HepG2 (cell line): Measurements from ENCODE around the gene PERCC1. TPM values are rescaled to one million over a fixed set of nuclear protein-coding genes. Genes with fewer than 3 reads are reported as not detected.

Source experiments
- ATAC-seq: fragments of 200-7000 bp; cut with Tn5 transposase; 3 replicates; pipeline ENCODE4 v1.9.1; 2020; ENCODE audit warnings: mild to moderate bottlenecking, moderate library complexity
- BruUV-seq: library from RNA; stranded (reverse); fragments of 400-500 nt; replicated peaks from 2 replicates; lab custom pipeline; 2021; lab: Mats Ljungman, UMichigan
- CTCF ChIA-PET: fragments of 300-600 bp; formaldehyde crosslinking; extraction: SDS; loops from one replicate; lab custom pipeline; 2021; ENCODE audit warnings: low total read pairs, inconsistent platforms, low intra/inter-chr PET ratio; lab: Yijun Ruan, JAX
- POLR2A ChIA-PET: fragments of 350-600 bp; sonication (Branson Sonifier 250); formaldehyde crosslinking; loops from one replicate; lab custom pipeline; 2020; ENCODE audit warnings: antibody characterized with exemption, inconsistent platforms; lab: Yijun Ruan, JAX
- DNase-seq: peaks from one replicate; pipeline ENCODE4 v3.0.0-alpha.2; 2015; ENCODE audit warnings: low spot score
- FAIRE-seq: peaks from 3 replicates; lab custom pipeline; 2011; peaks lifted over from hg19 to GRCh38; lab: Jason Lieb, UNC
- H2AFZ ChIP-seq: one replicate; pipeline ENCODE4 v1.6.1; 2011; ENCODE audit warnings: low read length, inconsistent platforms
- H3K27ac ChIP-seq: fragments of 300-600 bp; 3 replicates; pipeline ENCODE4 v1.8.0; 2011; ENCODE audit warnings: mixed run types, mild to moderate bottlenecking, mixed read lengths, low read length, inconsistent platforms; ENCODE audit not compliant: insufficient read depth; ENCODE audit errors: extremely low read length
- H3K27me3 ChIP-seq, 2 experiments: fragments of 200-600 bp in 1 of 2; 2 replicates in 1 of 2; 3 replicates in 1 of 2; pipeline versions ENCODE4 v1.6.0 to v1.8.0; 2011; ENCODE audit warnings: low read length in 2 of 2, mild to moderate bottlenecking in 2 of 2, moderate library complexity in 2 of 2, inconsistent platforms in 1 of 2; ENCODE audit not compliant: insufficient read depth in 2 of 2, control insufficient read depth in 1 of 2
- H3K36me3 ChIP-seq, 2 experiments: fragments of 200-600 bp in 1 of 2; replicated peaks in 1 of 2; 2 replicates in 1 of 2; 3 replicates in 1 of 2; pipeline versions ENCODE4 v1.5.1 to v1.8.0; 2011; ENCODE audit warnings: low read length in 2 of 2, inconsistent platforms in 1 of 2; ENCODE audit not compliant: insufficient read depth in 2 of 2, control insufficient read depth in 1 of 2
- H3K4me1 ChIP-seq: 2 replicates; pipeline ENCODE4 v1.5.1; 2012; ENCODE audit warnings: low read length, inconsistent platforms; ENCODE audit not compliant: insufficient read depth
- H3K4me2 ChIP-seq: 2 replicates; pipeline ENCODE4 v1.6.0; 2011; ENCODE audit warnings: low read depth, low read length, inconsistent platforms
- H3K4me3 ChIP-seq, 3 experiments: fragments of 200-600 bp in 1 of 3; sonication (generic), shearing (Covaris generic) in 1 of 3; replicated peaks in 1 of 3; 2 replicates each; pipeline ENCODE4 v1.5.1; 2011 to 2016; ENCODE audit warnings: low read length in 3 of 3, inconsistent platforms in 2 of 3, low read depth in 2 of 3, mild to moderate bottlenecking in 2 of 3, control low read depth in 1 of 3, mixed read lengths in 1 of 3; ENCODE audit not compliant: insufficient read depth in 1 of 3
- H3K79me2 ChIP-seq: one replicate; pipeline ENCODE4 v1.6.1; 2011; ENCODE audit warnings: low read length, inconsistent platforms; ENCODE audit not compliant: insufficient read depth
- H3K9ac ChIP-seq: 2 replicates; pipeline ENCODE4 v1.6.0; 2011; ENCODE audit warnings: mild to moderate bottlenecking, low read depth, low read length, inconsistent platforms; ENCODE audit not compliant: insufficient read depth
- H3K9me3 ChIP-seq: 2 replicates; pipeline ENCODE4 v1.5.1; 2012; ENCODE audit warnings: mild to moderate bottlenecking, low read length
- H4K20me1 ChIP-seq: 2 replicates; pipeline ENCODE4 v1.6.0; 2011; ENCODE audit warnings: inconsistent platforms, mild to moderate bottlenecking, low read length, moderate library complexity; ENCODE audit not compliant: insufficient read depth
- ATF1 ChIP-seq: IDR thresholded peaks from 2 replicates; pipeline ENCODE4 v1.6.1; 2016; ENCODE audit warnings: mild to moderate bottlenecking, control low read depth
- CC2D1A ChIP-seq: sonication (generic); formaldehyde crosslinking; IDR thresholded peaks from 2 replicates; pipeline ENCODE4 v1.8.1; 2023; ENCODE audit warnings: mild to moderate bottlenecking, missing genetic modification reagents
- FIP1L1 ChIP-seq: fragments of 200-400 bp; formaldehyde crosslinking; IDR thresholded peaks from 2 replicates; pipeline ENCODE4 v1.6.1; 2018; ENCODE audit warnings: low read depth, mild to moderate bottlenecking, low read length, moderate library complexity, borderline replicate concordance; ENCODE audit not compliant: insufficient read depth
- FOXJ3 ChIP-seq: sonication (generic); formaldehyde crosslinking; IDR thresholded peaks from 2 replicates; pipeline ENCODE4 v1.4.0; 2020; ENCODE audit warnings: missing genetic modification reagents, mild to moderate bottlenecking, borderline replicate concordance
- GABPB1 ChIP-seq: IDR thresholded peaks from 2 replicates; pipeline ENCODE4 v1.6.1; 2016; ENCODE audit warnings: mild to moderate bottlenecking, missing genetic modification reagents, moderate library complexity, missing compliant biosample characterization
- PHF8 ChIP-seq: sonication (generic); formaldehyde crosslinking; IDR thresholded peaks from 2 replicates; pipeline ENCODE4 v1.5.0; 2020; ENCODE audit warnings: missing genetic modification reagents
- RXRA ChIP-seq: sonication (generic); formaldehyde crosslinking; IDR thresholded peaks from 2 replicates; pipeline ENCODE4 v1.5.1; 2020; ENCODE audit warnings: missing genetic modification reagents
- SP4 ChIP-seq: sonication (generic); formaldehyde crosslinking; IDR thresholded peaks from 2 replicates; pipeline ENCODE4 v1.8.1; 2023; ENCODE audit warnings: mild to moderate bottlenecking, missing genetic modification reagents
- YEATS4 ChIP-seq: sonication (generic); formaldehyde crosslinking; IDR thresholded peaks from 2 replicates; pipeline ENCODE4 v1.4.0; 2020; ENCODE audit warnings: missing genetic modification reagents, borderline replicate concordance
- ZSCAN20 ChIP-seq: sonication (generic); formaldehyde crosslinking; IDR thresholded peaks from 2 replicates; pipeline ENCODE4 v1.4.0; 2020; ENCODE audit warnings: missing genetic modification reagents, mild to moderate bottlenecking, borderline replicate concordance
- WGBS: methylation state at CpG from one replicate; pipeline ENCODE4 v1.1.6; 2017; ENCODE audit warnings: low lambda C conversion rate; 5-methylcytosine and 5-hydroxymethylcytosine counted together
- in situ Hi-C: cut with HindIII; loops from 2 replicates; pipeline ENCODE4 v1.10.0; 2017; ENCODE audit warnings: low pct_unique_long_range_greater_than_20kb; ENCODE audit not compliant: extremely low pct_ligation_motif_present
- intact Hi-C: fragments of 100-400 bp; cut with micrococcal nuclease; formaldehyde crosslinking; loops from one replicate; pipeline ENCODE4 v1.10.0; 2022; ENCODE audit not compliant: unreplicated experiment
- polyA plus RNA-seq, 8 experiments: library from polyadenylated mRNA; depleted of rRNA in 3 of 8; stranded (reverse) in 7 of 8; unstranded in 1 of 8; fragments of >200 nt; fragmentation: Illumina TruSeq in 4 of 8; extraction: Trizol in 4 of 8; gene quantifications; 2 replicates each; pipeline versions ENCODE4 v1.2.1 to v1.2.3, GENCODE V29; 2011 to 2016; ENCODE audit warnings: low read depth in 4 of 8, missing spikeins in 1 of 8, mixed read lengths in 1 of 8; ENCODE audit not compliant: insufficient read depth in 1 of 8
- total RNA-seq, 5 experiments: library from RNA; depleted of rRNA; stranded (reverse); fragments of >200 nt; fragmentation: Illumina TruSeq; extraction: Trizol; gene quantifications; 2 replicates each; pipeline ENCODE4 v1.2.3, GENCODE V29; 2016; ENCODE audit warnings: low read depth in 1 of 5
- TF ChIP-seq, protein P1 (sequence below): sonication (generic); formaldehyde crosslinking; IDR thresholded peaks from 2 replicates; pipeline ENCODE4 v1.4.0; 2020; ENCODE audit warnings: mild to moderate bottlenecking, missing genetic modification reagents
- TF ChIP-seq, protein P2 (sequence below): sonication (generic); formaldehyde crosslinking; IDR thresholded peaks from one replicate; pipeline ENCODE4 v1.5.1; 2020; ENCODE audit warnings: mild to moderate bottlenecking, missing genetic modification reagents; ENCODE audit errors: not compliant biosample characterization

PERCC1 gene
- total and polyA plus RNA-seq, 2 of the 13 experiments (the other 11 are each of a cell fraction or from before 2014, with no cell fraction given), result 0.15 TPM; not detected in 1

DNA sequence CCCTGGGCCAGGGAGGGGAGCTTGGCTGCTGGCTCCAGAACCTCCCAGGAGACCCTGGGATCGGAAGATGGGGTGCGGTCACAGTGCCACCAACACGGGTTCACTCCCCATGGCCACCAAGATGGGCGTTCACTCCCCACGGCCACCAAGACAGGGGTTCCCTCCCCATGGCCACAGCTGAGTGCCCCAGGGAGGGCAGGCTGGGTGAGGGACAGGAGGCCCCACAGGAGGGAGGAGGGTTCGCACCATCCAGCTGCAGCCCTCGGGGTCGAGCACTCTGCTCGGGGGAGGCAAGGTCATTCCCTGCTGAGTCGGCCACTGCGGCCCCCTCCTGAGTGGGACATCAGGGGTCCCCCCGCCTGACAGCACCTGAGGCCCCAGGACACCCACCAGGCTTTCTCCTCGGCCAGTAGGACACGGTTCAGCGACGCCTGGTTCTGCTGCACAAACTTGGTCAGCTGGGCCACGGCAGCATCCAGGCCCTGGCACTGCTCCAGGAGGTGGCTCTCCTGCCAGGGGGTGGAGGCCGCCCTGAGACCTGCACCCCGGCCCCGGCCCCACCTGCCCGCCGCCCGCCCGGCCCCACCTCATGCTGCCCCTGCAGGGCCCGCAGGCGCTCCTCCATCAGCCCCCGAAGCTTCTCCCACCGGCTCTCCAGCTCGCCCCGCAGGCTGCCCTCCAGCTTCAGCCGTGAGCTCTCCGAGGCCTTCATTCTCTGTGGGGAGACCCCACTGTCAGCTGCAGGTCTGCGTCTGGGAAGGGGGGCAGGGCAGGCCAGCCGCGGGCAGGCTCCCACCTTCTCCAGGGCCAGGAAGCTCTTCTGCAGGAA is 7.6 kb downstream of the PERCC1 start:
- peaks cover 6 to 27% of the 10 kb centered on the region in 2 experiments; a peak in 4 of 5 replicates for H3K27me3 ChIP-seq
- peak overlapping the region; percentile 24 to 65 (median 49); a peak in 4 of 6 replicates for H3K4me3 ChIP-seq
- peak overlapping the region; percentile 22; the same call in 1 of the 2 replicates for H3K9ac ChIP-seq
- CTCF ChIA-PET, result no interaction called here
- no peak for DNase-seq
- in situ Hi-C loops, result no loop called here
- H3K4me1 ChIP-seq, result peaks cover 65% of the 10 kb centered on the region
- WGBS, result 20% methylated on average over 4 of the region's 35 CpGs
- intact Hi-C loops, result no loop called here
- BruUV-seq, result no TSS peak
- no peak overlapping the region for H2AFZ ChIP-seq
- H3K36me3 ChIP-seq, result no peaks in the 10 kb centered on the region
- FAIRE-seq, result no peak
- ATAC-seq, result peak; percentile 2; the same call in 2 of the 3 replicates
- POLR2A ChIA-PET, result interaction anchor here (1.1 to 2.6 kb wide), 4 partner anchors 18 to 37 kb away, joined by 3 to 19 read pairs (median 4); partner anchors contain the start of gene UQCC4
- no peaks in the 10 kb centered on the region for H3K79me2 ChIP-seq
- H3K9me3 ChIP-seq, result no peaks in the 10 kb centered on the region
- no peaks in the 10 kb centered on the region for H4K20me1 ChIP-seq
- H3K27ac ChIP-seq, result no peak overlapping the region
- peak overlapping the region; percentile 75 for H3K4me2 ChIP-seq
- TF ChIP-seq RXRA (CRISPR knock-in tag) (no peak), ZSCAN20 (CRISPR knock-in tag) (no peak), GABPB1 (CRISPR knock-in tag) (peak; percentile 23; the same call in 1 of the 2 replicates), SP4 (CRISPR knock-in tag) (no peak), FOXJ3 (CRISPR knock-in tag) (no peak), CC2D1A (CRISPR knock-in tag) (no peak), FIP1L1 (no peak), PHF8 (peak; percentile 31; the same call in 1 of the 2 replicates), ATF1 (no peak), YEATS4 (0 out of 2 replicates have a peak, but pooled peaks have one; percentile 13)
- TF ChIP-seq, protein P1, sequence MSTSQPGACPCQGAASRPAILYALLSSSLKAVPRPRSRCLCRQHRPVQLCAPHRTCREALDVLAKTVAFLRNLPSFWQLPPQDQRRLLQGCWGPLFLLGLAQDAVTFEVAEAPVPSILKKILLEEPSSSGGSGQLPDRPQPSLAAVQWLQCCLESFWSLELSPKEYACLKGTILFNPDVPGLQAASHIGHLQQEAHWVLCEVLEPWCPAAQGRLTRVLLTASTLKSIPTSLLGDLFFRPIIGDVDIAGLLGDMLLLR (CRISPR knock-in tag), result 0 out of 2 replicates have a peak, but pooled peaks have one; percentile 25
- TF ChIP-seq, protein P2, sequence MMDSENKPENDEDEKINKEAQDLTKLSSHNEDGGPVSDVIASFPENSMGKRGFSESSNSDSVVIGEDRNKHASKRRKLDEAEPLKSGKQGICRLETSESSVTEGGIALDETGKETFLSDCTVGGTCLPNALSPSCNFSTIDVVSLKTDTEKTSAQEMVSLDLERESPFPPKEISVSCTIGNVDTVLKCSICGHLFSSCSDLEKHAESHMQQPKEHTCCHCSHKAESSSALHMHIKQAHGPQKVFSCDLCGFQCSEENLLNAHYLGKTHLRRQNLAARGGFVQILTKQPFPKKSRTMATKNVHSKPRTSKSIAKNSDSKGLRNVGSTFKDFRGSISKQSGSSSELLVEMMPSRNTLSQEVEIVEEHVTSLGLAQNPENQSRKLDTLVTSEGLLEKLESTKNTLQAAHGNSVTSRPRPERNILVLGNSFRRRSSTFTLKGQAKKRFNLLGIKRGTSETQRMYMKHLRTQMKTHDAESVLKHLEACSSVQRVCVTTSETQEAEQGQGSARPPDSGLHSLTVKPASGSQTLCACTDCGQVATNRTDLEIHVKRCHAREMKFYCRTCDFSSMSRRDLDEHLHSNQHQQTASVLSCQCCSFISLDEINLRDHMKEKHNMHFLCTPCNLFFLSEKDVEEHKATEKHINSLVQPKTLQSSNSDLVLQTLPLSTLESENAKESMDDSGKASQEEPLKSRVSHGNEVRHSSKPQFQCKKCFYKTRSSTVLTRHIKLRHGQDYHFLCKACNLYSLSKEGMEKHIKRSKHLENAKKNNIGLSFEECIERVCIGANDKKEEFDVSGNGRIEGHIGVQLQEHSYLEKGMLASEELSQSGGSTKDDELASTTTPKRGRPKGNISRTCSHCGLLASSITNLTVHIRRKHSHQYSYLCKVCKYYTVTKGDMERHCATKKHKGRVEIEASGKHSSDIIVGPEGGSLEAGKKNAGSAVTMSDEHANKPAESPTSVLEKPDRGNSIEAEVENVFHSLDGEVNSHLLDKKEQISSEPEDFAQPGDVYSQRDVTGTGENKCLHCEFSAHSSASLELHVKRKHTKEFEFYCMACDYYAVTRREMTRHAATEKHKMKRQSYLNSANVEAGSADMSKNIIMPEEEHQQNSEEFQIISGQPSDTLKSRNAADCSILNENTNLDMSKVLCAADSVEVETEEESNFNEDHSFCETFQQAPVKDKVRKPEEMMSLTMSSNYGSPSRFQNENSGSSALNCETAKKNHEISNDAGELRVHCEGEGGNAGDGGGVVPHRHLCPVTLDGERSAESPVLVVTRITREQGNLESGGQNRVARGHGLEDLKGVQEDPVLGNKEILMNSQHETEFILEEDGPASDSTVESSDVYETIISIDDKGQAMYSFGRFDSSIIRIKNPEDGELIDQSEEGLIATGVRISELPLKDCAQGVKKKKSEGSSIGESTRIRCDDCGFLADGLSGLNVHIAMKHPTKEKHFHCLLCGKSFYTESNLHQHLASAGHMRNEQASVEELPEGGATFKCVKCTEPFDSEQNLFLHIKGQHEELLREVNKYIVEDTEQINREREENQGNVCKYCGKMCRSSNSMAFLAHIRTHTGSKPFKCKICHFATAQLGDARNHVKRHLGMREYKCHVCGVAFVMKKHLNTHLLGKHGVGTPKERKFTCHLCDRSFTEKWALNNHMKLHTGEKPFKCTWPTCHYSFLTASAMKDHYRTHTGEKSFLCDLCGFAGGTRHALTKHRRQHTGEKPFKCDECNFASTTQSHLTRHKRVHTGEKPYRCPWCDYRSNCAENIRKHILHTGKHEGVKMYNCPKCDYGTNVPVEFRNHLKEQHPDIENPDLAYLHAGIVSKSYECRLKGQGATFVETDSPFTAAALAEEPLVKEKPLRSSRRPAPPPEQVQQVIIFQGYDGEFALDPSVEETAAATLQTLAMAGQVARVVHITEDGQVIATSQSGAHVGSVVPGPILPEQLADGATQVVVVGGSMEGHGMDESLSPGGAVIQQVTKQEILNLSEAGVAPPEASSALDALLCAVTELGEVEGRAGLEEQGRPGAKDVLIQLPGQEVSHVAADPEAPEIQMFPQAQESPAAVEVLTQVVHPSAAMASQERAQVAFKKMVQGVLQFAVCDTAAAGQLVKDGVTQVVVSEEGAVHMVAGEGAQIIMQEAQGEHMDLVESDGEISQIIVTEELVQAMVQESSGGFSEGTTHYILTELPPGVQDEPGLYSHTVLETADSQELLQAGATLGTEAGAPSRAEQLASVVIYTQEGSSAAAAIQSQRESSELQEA (CRISPR knock-in tag), result no peak
